WTC11 (cell line): ENCODE results near the gene TMEM120B. TPM values are rescaled to one million over a fixed set of nuclear protein-coding genes. Genes with fewer than 3 reads are reported as not detected.

Experiments
- ATAC-seq: fragments of 200-7000 bp; cut with Tn5 transposase; 2 replicates; pipeline ENCODE4 v1.10.0; 2021; ENCODE audit warnings: mild to moderate bottlenecking, moderate library complexity
- CTCF ChIA-PET: fragments of 300-600 bp; sonication (Branson Sonifier 250); formaldehyde crosslinking; loops from one replicate; lab custom pipeline; 2021; ENCODE audit warnings: antibody characterized with exemption; lab: Charles Lee
- POLR2A ChIA-PET: fragments of 350-600 bp; sonication (Branson Sonifier 250); formaldehyde crosslinking; loops from one replicate; lab custom pipeline; 2021; ENCODE audit warnings: antibody characterized with exemption; lab: Charles Lee
- DNase-seq: peaks from one replicate; pipeline ENCODE4 v3.0.0; 2021; ENCODE audit warnings: low spot score
- H3K27ac Mint-ChIP-seq: 2 replicates; pipeline ENCODE4 v1.8.0; 2021; ENCODE audit warnings: mixed read lengths
- H3K27me3 Mint-ChIP-seq: 2 replicates; pipeline ENCODE4 v1.8.0; 2021; ENCODE audit warnings: low read depth, mild to moderate bottlenecking, moderate library complexity, mixed read lengths
- H3K36me3 Mint-ChIP-seq: 2 replicates; pipeline ENCODE4 v1.8.0; 2021; ENCODE audit warnings: mixed read lengths
- H3K4me1 Mint-ChIP-seq: 2 replicates; pipeline ENCODE4 v1.8.0; 2022; ENCODE audit warnings: mixed read lengths
- H3K4me3 Mint-ChIP-seq: 2 replicates; pipeline ENCODE4 v1.8.0; 2021; ENCODE audit warnings: mild to moderate bottlenecking, moderate library complexity, mixed read lengths
- H3K9me3 Mint-ChIP-seq: 2 replicates; pipeline ENCODE4 v1.8.0; 2021; ENCODE audit warnings: mixed read lengths
- ATF1 ChIP-seq: sonication (generic); formaldehyde crosslinking; IDR thresholded peaks from 2 replicates; pipeline ENCODE4 v1.8.1; 2023; ENCODE audit warnings: mild to moderate bottlenecking, moderate library complexity, missing genetic modification reagents
- ESRRA ChIP-seq: sonication (generic); formaldehyde crosslinking; IDR thresholded peaks from 2 replicates; pipeline ENCODE4 v1.8.1; 2022; ENCODE audit warnings: mild to moderate bottlenecking, missing genetic modification reagents, borderline replicate concordance
- HMGA2 ChIP-seq: fragments of 250-450 bp; sonication (Bioruptor Pico); IDR thresholded peaks from 2 replicates; pipeline ENCODE4 v1.4.0; 2021; ENCODE audit warnings: mild to moderate bottlenecking, moderate library complexity
- IRF2 ChIP-seq: sonication (generic); formaldehyde crosslinking; IDR thresholded peaks from 2 replicates; pipeline ENCODE4 v1.8.0; 2022; ENCODE audit warnings: low read depth, missing genetic modification reagents, borderline replicate concordance
- JAZF1 ChIP-seq: fragments of 250-450 bp; sonication (Bioruptor Pico); IDR thresholded peaks from 2 replicates; pipeline ENCODE4 v1.9.0; 2021; ENCODE audit warnings: moderate library complexity, mild to moderate bottlenecking, inconsistent platforms
- NFATC4 ChIP-seq: fragments of 250-450 bp; sonication (Bioruptor Pico); IDR thresholded peaks from 2 replicates; pipeline ENCODE4 v1.9.0; 2021; ENCODE audit warnings: mild to moderate bottlenecking
- NR2C2 ChIP-seq: sonication (generic); formaldehyde crosslinking; IDR thresholded peaks from 2 replicates; pipeline ENCODE4 v1.8.0; 2022; ENCODE audit warnings: mild to moderate bottlenecking, missing genetic modification reagents
- OVOL2 ChIP-seq: fragments of 250-450 bp; sonication (Bioruptor Pico); IDR thresholded peaks from 2 replicates; pipeline ENCODE4 v1.9.0; 2021; ENCODE audit warnings: mild to moderate bottlenecking, borderline replicate concordance
- RORB ChIP-seq: fragments of 250-450 bp; sonication (Bioruptor Pico); IDR thresholded peaks from 2 replicates; pipeline ENCODE4 v1.9.0; 2021; ENCODE audit warnings: mild to moderate bottlenecking
- total RNA-seq: library from RNA; stranded (reverse); gene quantifications from 3 replicates; pipeline ENCODE4 v1.2.3, GENCODE V29; 2021
- TF ChIP-seq, protein P1 (sequence below): fragments of 250-450 bp; sonication (Bioruptor Pico); IDR thresholded peaks from 2 replicates; pipeline ENCODE4 v1.9.0; 2021; ENCODE audit warnings: mild to moderate bottlenecking, borderline replicate concordance
- TF ChIP-seq, protein P2 (sequence below): fragments of 250-450 bp; sonication (Bioruptor Pico); IDR thresholded peaks from 2 replicates; pipeline ENCODE4 v1.9.0; 2021; ENCODE audit warnings: moderate library complexity, mild to moderate bottlenecking, inconsistent platforms, borderline replicate concordance
- TF ChIP-seq, protein P3 (sequence below): sonication (generic); formaldehyde crosslinking; IDR thresholded peaks from 2 replicates; pipeline ENCODE4 v1.8.1; 2022; ENCODE audit warnings: low read depth, missing genetic modification reagents, borderline replicate concordance
- TF ChIP-seq, protein P4 (sequence below): sonication (generic); formaldehyde crosslinking; IDR thresholded peaks from 2 replicates; pipeline ENCODE4 v1.8.1; 2022; ENCODE audit warnings: mild to moderate bottlenecking, missing genetic modification reagents, moderate library complexity, borderline replicate concordance
- TF ChIP-seq, protein P5 (sequence below): sonication (generic); formaldehyde crosslinking; IDR thresholded peaks from 2 replicates; pipeline ENCODE4 v1.8.0; 2022; ENCODE audit warnings: mild to moderate bottlenecking, missing genetic modification reagents
- TF ChIP-seq, protein P6 (sequence below): sonication (generic); formaldehyde crosslinking; IDR thresholded peaks from 2 replicates; pipeline ENCODE4 v1.8.0; 2022; ENCODE audit warnings: missing genetic modification reagents
- TF ChIP-seq, protein P7 (sequence below): sonication (generic); formaldehyde crosslinking; IDR thresholded peaks from 2 replicates; pipeline ENCODE4 v1.8.1; 2023; ENCODE audit warnings: mild to moderate bottlenecking, missing genetic modification reagents, moderate library complexity

Gene TMEM120B
- total RNA-seq, 1 experiment from 2014 or later = 36.9 TPM

DNA sequence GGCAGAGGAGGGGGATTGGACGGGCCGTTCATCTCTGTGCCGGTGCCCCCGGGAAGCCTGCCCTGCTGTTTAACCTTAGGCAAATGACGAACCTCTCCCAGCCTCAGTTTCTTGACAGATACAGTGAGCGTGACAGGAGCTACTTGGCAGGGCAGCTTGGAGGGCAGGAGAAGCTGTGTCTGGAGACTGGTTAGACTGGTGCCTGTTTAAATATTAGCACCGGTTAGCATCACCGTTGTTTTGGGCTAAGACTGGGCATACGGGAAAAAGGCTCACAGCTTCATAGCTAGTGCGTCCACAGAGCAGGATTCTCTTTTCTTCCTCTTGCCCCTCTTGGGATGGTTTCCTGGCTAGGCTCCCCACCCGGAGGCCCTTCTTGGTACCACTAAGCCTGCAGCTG is 42.3 kb downstream of the TMEM120B start (continued):
- TF ChIP-seq OVOL2 (CRISPR knock-in tag) (no peak), NFATC4 (CRISPR knock-in tag) (no peak), NR2C2 (CRISPR knock-in tag) (no peak)
- TF ChIP-seq, protein P1, sequence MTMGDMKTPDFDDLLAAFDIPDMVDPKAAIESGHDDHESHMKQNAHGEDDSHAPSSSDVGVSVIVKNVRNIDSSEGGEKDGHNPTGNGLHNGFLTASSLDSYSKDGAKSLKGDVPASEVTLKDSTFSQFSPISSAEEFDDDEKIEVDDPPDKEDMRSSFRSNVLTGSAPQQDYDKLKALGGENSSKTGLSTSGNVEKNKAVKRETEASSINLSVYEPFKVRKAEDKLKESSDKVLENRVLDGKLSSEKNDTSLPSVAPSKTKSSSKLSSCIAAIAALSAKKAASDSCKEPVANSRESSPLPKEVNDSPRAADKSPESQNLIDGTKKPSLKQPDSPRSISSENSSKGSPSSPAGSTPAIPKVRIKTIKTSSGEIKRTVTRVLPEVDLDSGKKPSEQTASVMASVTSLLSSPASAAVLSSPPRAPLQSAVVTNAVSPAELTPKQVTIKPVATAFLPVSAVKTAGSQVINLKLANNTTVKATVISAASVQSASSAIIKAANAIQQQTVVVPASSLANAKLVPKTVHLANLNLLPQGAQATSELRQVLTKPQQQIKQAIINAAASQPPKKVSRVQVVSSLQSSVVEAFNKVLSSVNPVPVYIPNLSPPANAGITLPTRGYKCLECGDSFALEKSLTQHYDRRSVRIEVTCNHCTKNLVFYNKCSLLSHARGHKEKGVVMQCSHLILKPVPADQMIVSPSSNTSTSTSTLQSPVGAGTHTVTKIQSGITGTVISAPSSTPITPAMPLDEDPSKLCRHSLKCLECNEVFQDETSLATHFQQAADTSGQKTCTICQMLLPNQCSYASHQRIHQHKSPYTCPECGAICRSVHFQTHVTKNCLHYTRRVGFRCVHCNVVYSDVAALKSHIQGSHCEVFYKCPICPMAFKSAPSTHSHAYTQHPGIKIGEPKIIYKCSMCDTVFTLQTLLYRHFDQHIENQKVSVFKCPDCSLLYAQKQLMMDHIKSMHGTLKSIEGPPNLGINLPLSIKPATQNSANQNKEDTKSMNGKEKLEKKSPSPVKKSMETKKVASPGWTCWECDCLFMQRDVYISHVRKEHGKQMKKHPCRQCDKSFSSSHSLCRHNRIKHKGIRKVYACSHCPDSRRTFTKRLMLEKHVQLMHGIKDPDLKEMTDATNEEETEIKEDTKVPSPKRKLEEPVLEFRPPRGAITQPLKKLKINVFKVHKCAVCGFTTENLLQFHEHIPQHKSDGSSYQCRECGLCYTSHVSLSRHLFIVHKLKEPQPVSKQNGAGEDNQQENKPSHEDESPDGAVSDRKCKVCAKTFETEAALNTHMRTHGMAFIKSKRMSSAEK (CRISPR knock-in tag) = no peak
- TF ChIP-seq, protein P2, sequence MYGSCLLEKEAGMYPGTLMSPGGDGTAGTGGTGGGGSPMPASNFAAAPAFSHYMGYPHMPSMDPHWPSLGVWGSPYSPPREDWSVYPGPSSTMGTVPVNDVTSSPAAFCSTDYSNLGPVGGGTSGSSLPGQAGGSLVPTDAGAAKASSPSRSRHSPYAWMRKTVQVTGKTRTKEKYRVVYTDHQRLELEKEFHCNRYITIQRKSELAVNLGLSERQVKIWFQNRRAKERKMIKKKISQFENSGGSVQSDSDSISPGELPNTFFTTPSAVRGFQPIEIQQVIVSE (CRISPR knock-in tag) = no peak

DNA sequence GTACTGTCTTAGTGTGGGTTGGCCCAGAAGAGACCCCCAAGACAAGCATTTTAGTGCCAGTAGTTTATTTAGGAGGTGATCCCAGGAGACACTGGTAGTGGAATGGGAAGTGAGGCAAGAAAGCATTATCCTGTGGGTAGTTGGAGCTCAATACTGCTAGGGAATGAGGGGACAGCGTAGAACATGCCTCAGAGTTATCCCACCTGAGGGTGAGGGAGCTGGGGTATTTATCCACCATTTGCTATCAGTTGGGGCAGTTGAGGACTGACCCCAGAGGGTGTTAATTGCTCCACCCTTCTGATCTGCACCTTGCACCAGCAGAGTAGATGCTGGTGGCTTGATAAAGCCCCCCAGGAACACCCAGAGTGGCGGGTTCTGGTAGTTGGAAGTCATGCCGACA is 43.0 kb downstream of the TMEM120B start:
- H3K4me3 Mint-ChIP-seq = no peak overlapping the region
- ChIA-PET POLR2A (no interaction called here), CTCF (interaction anchor here (0.9 kb wide), 1 partner anchor 56 kb away, joined by 3 read pairs; no protein-coding TSS in a partner anchor)
- H3K27ac Mint-ChIP-seq = no peak overlapping the region
- H3K4me1 Mint-ChIP-seq = no peaks in the 10 kb centered on the region
- no peaks in the 10 kb centered on the region for H3K9me3 Mint-ChIP-seq
- peaks cover 15% of the 10 kb centered on the region for H3K36me3 Mint-ChIP-seq
- no peak for ATAC-seq
- H3K27me3 Mint-ChIP-seq = no peaks in the 10 kb centered on the region
- no peak for DNase-seq
- TF ChIP-seq IRF2 (CRISPR knock-in tag) (no peak), NFATC4 (CRISPR knock-in tag) (no peak), JAZF1 (CRISPR knock-in tag) (no peak), RORB (CRISPR knock-in tag) (no peak), ATF1 (CRISPR knock-in tag) (no peak), ESRRA (CRISPR knock-in tag) (no peak), HMGA2 (CRISPR knock-in tag) (no peak)
- TF ChIP-seq, protein P3, sequence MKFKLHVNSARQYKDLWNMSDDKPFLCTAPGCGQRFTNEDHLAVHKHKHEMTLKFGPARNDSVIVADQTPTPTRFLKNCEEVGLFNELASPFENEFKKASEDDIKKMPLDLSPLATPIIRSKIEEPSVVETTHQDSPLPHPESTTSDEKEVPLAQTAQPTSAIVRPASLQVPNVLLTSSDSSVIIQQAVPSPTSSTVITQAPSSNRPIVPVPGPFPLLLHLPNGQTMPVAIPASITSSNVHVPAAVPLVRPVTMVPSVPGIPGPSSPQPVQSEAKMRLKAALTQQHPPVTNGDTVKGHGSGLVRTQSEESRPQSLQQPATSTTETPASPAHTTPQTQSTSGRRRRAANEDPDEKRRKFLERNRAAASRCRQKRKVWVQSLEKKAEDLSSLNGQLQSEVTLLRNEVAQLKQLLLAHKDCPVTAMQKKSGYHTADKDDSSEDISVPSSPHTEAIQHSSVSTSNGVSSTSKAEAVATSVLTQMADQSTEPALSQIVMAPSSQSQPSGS = no peak
- TF ChIP-seq, protein P4, sequence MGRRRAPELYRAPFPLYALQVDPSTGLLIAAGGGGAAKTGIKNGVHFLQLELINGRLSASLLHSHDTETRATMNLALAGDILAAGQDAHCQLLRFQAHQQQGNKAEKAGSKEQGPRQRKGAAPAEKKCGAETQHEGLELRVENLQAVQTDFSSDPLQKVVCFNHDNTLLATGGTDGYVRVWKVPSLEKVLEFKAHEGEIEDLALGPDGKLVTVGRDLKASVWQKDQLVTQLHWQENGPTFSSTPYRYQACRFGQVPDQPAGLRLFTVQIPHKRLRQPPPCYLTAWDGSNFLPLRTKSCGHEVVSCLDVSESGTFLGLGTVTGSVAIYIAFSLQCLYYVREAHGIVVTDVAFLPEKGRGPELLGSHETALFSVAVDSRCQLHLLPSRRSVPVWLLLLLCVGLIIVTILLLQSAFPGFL (CRISPR knock-in tag) = no peak
- TF ChIP-seq, protein P5, sequence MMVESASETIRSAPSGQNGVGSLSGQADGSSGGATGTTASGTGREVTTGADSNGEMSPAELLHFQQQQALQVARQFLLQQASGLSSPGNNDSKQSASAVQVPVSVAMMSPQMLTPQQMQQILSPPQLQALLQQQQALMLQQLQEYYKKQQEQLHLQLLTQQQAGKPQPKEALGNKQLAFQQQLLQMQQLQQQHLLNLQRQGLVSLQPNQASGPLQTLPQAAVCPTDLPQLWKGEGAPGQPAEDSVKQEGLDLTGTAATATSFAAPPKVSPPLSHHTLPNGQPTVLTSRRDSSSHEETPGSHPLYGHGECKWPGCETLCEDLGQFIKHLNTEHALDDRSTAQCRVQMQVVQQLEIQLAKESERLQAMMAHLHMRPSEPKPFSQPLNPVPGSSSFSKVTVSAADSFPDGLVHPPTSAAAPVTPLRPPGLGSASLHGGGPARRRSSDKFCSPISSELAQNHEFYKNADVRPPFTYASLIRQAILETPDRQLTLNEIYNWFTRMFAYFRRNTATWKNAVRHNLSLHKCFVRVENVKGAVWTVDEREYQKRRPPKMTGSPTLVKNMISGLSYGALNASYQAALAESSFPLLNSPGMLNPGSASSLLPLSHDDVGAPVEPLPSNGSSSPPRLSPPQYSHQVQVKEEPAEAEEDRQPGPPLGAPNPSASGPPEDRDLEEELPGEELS (CRISPR knock-in tag) = no peak
- TF ChIP-seq, protein P6, sequence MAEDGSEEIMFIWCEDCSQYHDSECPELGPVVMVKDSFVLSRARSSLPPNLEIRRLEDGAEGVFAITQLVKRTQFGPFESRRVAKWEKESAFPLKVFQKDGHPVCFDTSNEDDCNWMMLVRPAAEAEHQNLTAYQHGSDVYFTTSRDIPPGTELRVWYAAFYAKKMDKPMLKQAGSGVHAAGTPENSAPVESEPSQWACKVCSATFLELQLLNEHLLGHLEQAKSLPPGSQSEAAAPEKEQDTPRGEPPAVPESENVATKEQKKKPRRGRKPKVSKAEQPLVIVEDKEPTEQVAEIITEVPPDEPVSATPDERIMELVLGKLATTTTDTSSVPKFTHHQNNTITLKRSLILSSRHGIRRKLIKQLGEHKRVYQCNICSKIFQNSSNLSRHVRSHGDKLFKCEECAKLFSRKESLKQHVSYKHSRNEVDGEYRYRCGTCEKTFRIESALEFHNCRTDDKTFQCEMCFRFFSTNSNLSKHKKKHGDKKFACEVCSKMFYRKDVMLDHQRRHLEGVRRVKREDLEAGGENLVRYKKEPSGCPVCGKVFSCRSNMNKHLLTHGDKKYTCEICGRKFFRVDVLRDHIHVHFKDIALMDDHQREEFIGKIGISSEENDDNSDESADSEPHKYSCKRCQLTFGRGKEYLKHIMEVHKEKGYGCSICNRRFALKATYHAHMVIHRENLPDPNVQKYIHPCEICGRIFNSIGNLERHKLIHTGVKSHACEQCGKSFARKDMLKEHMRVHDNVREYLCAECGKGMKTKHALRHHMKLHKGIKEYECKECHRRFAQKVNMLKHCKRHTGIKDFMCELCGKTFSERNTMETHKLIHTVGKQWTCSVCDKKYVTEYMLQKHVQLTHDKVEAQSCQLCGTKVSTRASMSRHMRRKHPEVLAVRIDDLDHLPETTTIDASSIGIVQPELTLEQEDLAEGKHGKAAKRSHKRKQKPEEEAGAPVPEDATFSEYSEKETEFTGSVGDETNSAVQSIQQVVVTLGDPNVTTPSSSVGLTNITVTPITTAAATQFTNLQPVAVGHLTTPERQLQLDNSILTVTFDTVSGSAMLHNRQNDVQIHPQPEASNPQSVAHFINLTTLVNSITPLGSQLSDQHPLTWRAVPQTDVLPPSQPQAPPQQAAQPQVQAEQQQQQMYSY (CRISPR knock-in tag) = no peak
- TF ChIP-seq, protein P1 (CRISPR knock-in tag) = no peak
- TF ChIP-seq, protein P7, sequence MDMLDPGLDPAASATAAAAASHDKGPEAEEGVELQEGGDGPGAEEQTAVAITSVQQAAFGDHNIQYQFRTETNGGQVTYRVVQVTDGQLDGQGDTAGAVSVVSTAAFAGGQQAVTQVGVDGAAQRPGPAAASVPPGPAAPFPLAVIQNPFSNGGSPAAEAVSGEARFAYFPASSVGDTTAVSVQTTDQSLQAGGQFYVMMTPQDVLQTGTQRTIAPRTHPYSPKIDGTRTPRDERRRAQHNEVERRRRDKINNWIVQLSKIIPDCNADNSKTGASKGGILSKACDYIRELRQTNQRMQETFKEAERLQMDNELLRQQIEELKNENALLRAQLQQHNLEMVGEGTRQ (CRISPR knock-in tag) = no peak
- TF ChIP-seq, all 79 proteins: peak for 0
